ENCODE data around the gene DMBX1.

DNA sequence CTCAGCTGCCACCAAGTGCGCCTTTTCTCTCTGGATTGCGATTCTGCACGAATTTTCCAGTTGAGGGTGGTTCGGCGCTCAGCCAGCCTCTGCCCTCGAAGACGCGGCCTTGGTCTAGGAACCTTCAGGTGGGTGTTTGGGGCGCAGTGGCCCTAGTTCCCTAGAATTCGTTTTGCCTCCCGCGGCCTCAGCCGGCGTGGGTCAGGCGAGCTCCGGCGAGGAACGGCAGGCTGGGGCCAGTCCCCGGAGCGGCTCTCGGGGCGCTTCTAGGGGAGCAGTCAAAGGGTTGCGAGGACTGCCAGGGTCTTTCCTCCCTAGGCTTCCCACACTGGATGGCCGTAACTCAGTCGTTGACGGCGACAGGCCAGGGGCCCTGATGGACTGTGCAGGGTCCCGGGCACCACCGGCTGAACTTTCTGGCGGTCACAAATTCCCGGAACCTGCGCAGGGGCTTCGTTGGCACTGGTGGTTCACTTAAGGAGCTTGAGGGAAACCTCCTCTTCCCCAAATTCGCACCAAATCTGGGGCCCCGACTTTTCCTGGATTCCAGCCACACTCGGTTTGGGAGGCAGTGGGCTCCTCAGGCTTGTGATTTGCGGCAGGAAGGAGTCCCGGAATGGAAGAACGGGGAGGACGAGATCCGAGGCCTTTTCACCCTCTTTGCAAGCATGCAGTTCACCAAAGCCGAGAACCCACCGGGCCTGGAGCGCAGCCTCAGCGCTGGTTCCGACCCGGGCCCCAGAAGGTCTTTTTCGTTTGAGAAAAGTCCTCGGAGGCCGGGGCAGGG lies 1.2 kb downstream of the DMBX1 start:
- TF ChIP-seq, protein P1, sequence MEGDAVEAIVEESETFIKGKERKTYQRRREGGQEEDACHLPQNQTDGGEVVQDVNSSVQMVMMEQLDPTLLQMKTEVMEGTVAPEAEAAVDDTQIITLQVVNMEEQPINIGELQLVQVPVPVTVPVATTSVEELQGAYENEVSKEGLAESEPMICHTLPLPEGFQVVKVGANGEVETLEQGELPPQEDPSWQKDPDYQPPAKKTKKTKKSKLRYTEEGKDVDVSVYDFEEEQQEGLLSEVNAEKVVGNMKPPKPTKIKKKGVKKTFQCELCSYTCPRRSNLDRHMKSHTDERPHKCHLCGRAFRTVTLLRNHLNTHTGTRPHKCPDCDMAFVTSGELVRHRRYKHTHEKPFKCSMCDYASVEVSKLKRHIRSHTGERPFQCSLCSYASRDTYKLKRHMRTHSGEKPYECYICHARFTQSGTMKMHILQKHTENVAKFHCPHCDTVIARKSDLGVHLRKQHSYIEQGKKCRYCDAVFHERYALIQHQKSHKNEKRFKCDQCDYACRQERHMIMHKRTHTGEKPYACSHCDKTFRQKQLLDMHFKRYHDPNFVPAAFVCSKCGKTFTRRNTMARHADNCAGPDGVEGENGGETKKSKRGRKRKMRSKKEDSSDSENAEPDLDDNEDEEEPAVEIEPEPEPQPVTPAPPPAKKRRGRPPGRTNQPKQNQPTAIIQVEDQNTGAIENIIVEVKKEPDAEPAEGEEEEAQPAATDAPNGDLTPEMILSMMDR (IDR thresholded peaks at IDR 0.05; ENCODE audit: poor library complexity, severe bottlenecking), result peak; percentile 3
- no peak for TF ChIP-seq RAD21 (conservative IDR thresholded peaks at IDR 0.05)
- TF ChIP-seq EZH2 (IDR thresholded peaks at IDR 0.05; ENCODE audit: borderline replicate concordance, insufficient read depth, low read length, poor library complexity, severe bottlenecking), result peak; percentile 87

All from neural cell (in vitro differentiated cells).